Esophagus squamous epithelium (tissue), 4 donors: ENCODE measurements around the gene OVAAL.

Experiments used
- CTCF ChIP-seq, 6 experiments: fragments of 450-650 bp in 4 of 6; fragments of 200-600 bp in 2 of 6; sonication (generic) in 2 of 6; IDR thresholded peaks; one replicate each; pipeline ENCODE4 v1.5.1; 2016 to 2019; ENCODE audit warnings: antibody characterized with exemption in 6 of 6, mild to moderate bottlenecking in 4 of 6, moderate library complexity in 4 of 6
- POLR2A ChIP-seq, 4 donors: fragments of 450-650 bp; IDR thresholded peaks; one replicate each; pipeline ENCODE4 v1.6.1; 2017; ENCODE audit warnings: antibody characterized with exemption in 4 of 4, mild to moderate bottlenecking in 4 of 4, moderate library complexity in 3 of 4

DNA sequence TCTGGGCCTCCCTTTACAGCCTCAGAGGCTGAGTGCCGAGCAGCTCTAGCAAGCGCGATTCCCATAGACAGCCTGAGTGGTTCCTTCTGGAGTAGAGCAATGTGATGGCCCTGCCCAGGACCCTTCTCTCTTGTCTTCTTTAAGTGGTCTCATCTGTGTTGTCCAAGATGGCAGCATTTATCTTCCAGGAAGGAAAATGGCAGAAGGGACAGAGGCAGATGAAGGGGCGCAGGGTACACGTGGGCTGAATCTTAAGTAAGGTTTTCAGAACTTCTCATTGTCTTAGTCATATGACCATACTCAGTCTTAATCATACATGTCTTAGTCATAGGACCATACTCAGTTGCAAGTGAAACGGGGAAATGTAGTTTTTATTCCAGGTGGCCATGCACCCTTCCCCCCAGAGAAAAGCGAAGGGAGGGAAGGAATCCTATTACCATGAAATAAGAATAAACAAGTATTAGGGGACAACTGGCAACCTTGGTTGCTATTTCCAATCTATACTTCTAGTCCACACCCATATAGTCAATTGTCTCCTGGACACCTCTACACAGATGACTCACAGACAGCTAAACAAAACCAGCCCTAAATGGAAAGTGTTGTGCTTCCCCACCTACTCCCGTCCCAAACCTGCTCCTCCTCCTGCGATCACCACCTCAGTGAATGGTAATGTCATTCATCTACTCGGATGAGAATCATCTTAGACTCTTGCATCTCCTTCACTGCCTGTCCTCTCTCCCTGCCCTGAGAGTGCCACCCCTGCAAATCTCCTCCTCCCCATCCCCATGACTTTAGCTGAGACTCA lies 13.3 kb downstream of the OVAAL start:
- no peak for TF ChIP-seq POLR2A (IDR thresholded peaks at IDR 0.05)
- TF ChIP-seq CTCF (IDR thresholded peaks at IDR 0.05): no peak
